HepG2 (cell line): ENCODE results near the gene TSC22D4. TPM values are rescaled to one million over a fixed set of nuclear protein-coding genes. Genes with fewer than 3 reads are reported as not detected.

Source experiments
- HNRNPL ChIP-seq: fragments of 200-400 bp; formaldehyde crosslinking; IDR thresholded peaks from 2 replicates; pipeline ENCODE4 v1.6.1; 2017; ENCODE audit warnings: mild to moderate bottlenecking, low read depth, low read length
- HOXA3 ChIP-seq: sonication (generic); formaldehyde crosslinking; IDR thresholded peaks from 2 replicates; pipeline ENCODE4 v1.5.0; 2020; ENCODE audit warnings: missing genetic modification reagents
- JUNB ChIP-seq: sonication (generic); formaldehyde crosslinking; IDR thresholded peaks from 2 replicates; pipeline ENCODE4 v1.8.0; 2022; ENCODE audit warnings: missing genetic modification reagents, mild to moderate bottlenecking, borderline replicate concordance
- KAT7 ChIP-seq: IDR thresholded peaks from 2 replicates; pipeline ENCODE4 v1.6.1; 2018; ENCODE audit warnings: borderline replicate concordance, missing compliant biosample characterization
- MEF2D ChIP-seq: sonication (generic); formaldehyde crosslinking; IDR thresholded peaks from 2 replicates; pipeline ENCODE4 v1.5.1; 2020; ENCODE audit warnings: mild to moderate bottlenecking, missing genetic modification reagents
- ZNF225 ChIP-seq: sonication (generic); formaldehyde crosslinking; IDR thresholded peaks from 2 replicates; pipeline ENCODE4 v1.4.0; 2020; ENCODE audit warnings: mild to moderate bottlenecking, missing genetic modification reagents
- ZNF235 ChIP-seq: sonication (generic); formaldehyde crosslinking; IDR thresholded peaks from 2 replicates; pipeline ENCODE4 v1.8.1; 2023; ENCODE audit warnings: mild to moderate bottlenecking, missing genetic modification reagents, borderline replicate concordance
- ZNF460 ChIP-seq: sonication (generic); formaldehyde crosslinking; IDR thresholded peaks from 2 replicates; pipeline ENCODE4 v1.5.1; 2020; ENCODE audit warnings: missing genetic modification reagents, mild to moderate bottlenecking, borderline replicate concordance
- ZNF605 ChIP-seq: sonication (generic); formaldehyde crosslinking; IDR thresholded peaks from 2 replicates; pipeline ENCODE4 v1.8.0; 2022; ENCODE audit warnings: mild to moderate bottlenecking, missing genetic modification reagents
- ZSCAN22 ChIP-seq: sonication (generic); formaldehyde crosslinking; IDR thresholded peaks from 2 replicates; pipeline ENCODE4 v1.4.0; 2020; ENCODE audit warnings: mild to moderate bottlenecking, missing genetic modification reagents
- polyA plus RNA-seq, 8 experiments: library from polyadenylated mRNA; depleted of rRNA in 3 of 8; stranded (reverse) in 7 of 8; unstranded in 1 of 8; fragments of >200 nt; fragmentation: Illumina TruSeq in 4 of 8; extraction: Trizol in 4 of 8; gene quantifications; 2 replicates each; pipeline versions ENCODE4 v1.2.1 to v1.2.3, GENCODE V29; 2011 to 2016; ENCODE audit warnings: low read depth in 4 of 8, missing spikeins in 1 of 8, mixed read lengths in 1 of 8; ENCODE audit not compliant: insufficient read depth in 1 of 8
- total RNA-seq, 5 experiments: library from RNA; depleted of rRNA; stranded (reverse); fragments of >200 nt; fragmentation: Illumina TruSeq; extraction: Trizol; gene quantifications; 2 replicates each; pipeline ENCODE4 v1.2.3, GENCODE V29; 2016; ENCODE audit warnings: low read depth in 1 of 5
- TF ChIP-seq, protein P1 (sequence below), 2 experiments: fragments of 450-650 bp in 1 of 2; sonication (generic) in 1 of 2; formaldehyde crosslinking in 1 of 2; IDR thresholded peaks; 2 replicates each; pipeline versions ENCODE4 v1.6.1 to v1.8.0; 2016 to 2022; ENCODE audit warnings: antibody characterized with exemption in 1 of 2, mild to moderate bottlenecking in 1 of 2, missing genetic modification reagents in 1 of 2
- TF ChIP-seq, protein P2 (sequence below): sonication (generic); formaldehyde crosslinking; IDR thresholded peaks from 2 replicates; pipeline ENCODE4 v1.4.0; 2020; ENCODE audit warnings: missing genetic modification reagents
- TF ChIP-seq, protein P3 (sequence below): sonication (generic); formaldehyde crosslinking; conservative IDR thresholded peaks from 2 replicates; pipeline ENCODE4 v1.8.0; 2022; ENCODE audit warnings: mild to moderate bottlenecking, moderate library complexity, missing genetic modification reagents
- TF ChIP-seq, protein P4 (sequence below): sonication (generic); formaldehyde crosslinking; IDR thresholded peaks from 2 replicates; pipeline ENCODE4 v1.5.0; 2020; ENCODE audit warnings: missing genetic modification reagents

TSC22D4 gene
- total and polyA plus RNA-seq, 2 of the 13 experiments (the other 11 are each of a cell fraction or from before 2014, with no cell fraction given): 7.7 to 8.7 TPM

DNA sequence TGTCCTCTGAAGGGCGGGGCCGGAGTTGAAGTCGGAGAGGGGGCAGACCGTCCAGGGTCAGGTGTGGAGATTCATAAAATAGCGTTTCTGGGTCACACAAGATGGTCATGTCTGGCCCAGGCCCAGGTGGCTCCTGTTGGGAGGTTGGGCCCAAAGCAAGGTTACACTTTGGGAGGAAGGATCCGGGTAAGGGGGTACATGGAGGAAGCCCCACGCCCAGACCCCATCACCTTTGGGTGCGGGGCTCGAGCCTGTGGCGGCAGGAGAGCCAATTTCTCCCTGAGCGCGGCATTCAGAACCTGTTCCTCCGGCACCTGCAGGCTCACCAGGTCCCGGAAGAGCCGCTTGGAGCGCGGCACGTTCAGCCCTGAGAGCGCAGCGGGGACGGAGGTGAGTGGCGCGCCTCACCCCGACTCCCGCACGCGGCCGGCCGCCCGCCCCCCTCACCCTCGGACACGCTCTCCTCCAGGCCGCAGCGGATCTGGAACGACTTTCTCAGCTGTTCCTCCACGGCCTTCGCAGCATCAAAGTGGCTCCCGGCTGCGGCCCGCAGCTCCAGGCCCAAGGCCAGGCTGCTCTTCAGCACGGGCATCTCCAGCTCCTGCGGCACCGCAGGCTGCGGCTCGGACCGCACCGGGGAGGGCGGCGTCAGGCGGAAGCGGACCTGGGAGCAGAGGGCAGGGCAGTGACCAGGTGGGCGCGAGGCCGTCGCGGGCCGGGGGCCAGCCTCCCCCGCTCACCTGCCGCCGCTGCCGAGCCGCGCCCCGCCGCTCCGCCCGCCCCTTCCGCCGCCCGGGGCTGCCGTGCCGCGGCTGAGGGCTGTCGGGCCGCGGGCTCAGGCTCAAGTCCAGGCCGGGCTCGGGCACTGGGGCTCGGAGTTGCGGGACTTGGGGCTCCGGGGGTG is 43.4 kb downstream of the TSC22D4 start (continued):
- TF ChIP-seq, protein P1, sequence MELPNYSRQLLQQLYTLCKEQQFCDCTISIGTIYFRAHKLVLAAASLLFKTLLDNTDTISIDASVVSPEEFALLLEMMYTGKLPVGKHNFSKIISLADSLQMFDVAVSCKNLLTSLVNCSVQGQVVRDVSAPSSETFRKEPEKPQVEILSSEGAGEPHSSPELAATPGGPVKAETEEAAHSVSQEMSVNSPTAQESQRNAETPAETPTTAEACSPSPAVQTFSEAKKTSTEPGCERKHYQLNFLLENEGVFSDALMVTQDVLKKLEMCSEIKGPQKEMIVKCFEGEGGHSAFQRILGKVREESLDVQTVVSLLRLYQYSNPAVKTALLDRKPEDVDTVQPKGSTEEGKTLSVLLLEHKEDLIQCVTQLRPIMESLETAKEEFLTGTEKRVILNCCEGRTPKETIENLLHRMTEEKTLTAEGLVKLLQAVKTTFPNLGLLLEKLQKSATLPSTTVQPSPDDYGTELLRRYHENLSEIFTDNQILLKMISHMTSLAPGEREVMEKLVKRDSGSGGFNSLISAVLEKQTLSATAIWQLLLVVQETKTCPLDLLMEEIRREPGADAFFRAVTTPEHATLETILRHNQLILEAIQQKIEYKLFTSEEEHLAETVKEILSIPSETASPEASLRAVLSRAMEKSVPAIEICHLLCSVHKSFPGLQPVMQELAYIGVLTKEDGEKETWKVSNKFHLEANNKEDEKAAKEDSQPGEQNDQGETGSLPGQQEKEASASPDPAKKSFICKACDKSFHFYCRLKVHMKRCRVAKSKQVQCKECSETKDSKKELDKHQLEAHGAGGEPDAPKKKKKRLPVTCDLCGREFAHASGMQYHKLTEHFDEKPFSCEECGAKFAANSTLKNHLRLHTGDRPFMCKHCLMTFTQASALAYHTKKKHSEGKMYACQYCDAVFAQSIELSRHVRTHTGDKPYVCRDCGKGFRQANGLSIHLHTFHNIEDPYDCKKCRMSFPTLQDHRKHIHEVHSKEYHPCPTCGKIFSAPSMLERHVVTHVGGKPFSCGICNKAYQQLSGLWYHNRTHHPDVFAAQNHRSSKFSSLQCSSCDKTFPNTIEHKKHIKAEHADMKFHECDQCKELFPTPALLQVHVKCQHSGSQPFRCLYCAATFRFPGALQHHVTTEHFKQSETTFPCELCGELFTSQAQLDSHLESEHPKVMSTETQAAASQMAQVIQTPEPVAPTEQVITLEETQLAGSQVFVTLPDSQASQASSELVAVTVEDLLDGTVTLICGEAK (IDR thresholded peaks at IDR 0.05): no peak
- TF ChIP-seq, protein P1 (CRISPR knock-in tag; IDR thresholded peaks at IDR 0.05): no peak
- TF ChIP-seq ZSCAN22 (CRISPR knock-in tag) (no peak), JUNB (CRISPR knock-in tag) (no peak), HOXA3 (CRISPR knock-in tag) (peak; percentile 30; the same call in 1 of the 2 replicates), MEF2D (no peak), KAT7 (CRISPR knock-in tag) (peak; percentile 85; the same call in 1 of the 2 replicates), ZNF235 (CRISPR knock-in tag) (no peak), ZNF225 (CRISPR knock-in tag) (no peak; the same call in 1 of the 2 replicates), ZNF605 (no peak), HNRNPL (0 out of 2 replicates have a peak, but pooled peaks have one; percentile 47), ZNF460 (CRISPR knock-in tag) (no peak)
- TF ChIP-seq, protein P2, sequence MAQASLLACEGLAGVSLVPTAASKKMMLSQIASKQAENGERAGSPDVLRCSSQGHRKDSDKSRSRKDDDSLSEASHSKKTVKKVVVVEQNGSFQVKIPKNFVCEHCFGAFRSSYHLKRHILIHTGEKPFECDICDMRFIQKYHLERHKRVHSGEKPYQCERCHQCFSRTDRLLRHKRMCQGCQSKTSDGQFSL: no peak
- TF ChIP-seq, protein P3, sequence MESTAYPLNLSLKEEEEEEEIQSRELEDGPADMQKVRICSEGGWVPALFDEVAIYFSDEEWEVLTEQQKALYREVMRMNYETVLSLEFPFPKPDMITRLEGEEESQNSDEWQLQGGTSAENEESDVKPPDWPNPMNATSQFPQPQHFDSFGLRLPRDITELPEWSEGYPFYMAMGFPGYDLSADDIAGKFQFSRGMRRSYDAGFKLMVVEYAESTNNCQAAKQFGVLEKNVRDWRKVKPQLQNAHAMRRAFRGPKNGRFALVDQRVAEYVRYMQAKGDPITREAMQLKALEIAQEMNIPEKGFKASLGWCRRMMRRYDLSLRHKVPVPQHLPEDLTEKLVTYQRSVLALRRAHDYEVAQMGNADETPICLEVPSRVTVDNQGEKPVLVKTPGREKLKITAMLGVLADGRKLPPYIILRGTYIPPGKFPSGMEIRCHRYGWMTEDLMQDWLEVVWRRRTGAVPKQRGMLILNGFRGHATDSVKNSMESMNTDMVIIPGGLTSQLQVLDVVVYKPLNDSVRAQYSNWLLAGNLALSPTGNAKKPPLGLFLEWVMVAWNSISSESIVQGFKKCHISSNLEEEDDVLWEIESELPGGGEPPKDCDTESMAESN (CRISPR knock-in tag): peak; percentile 65
- TF ChIP-seq, protein P4, sequence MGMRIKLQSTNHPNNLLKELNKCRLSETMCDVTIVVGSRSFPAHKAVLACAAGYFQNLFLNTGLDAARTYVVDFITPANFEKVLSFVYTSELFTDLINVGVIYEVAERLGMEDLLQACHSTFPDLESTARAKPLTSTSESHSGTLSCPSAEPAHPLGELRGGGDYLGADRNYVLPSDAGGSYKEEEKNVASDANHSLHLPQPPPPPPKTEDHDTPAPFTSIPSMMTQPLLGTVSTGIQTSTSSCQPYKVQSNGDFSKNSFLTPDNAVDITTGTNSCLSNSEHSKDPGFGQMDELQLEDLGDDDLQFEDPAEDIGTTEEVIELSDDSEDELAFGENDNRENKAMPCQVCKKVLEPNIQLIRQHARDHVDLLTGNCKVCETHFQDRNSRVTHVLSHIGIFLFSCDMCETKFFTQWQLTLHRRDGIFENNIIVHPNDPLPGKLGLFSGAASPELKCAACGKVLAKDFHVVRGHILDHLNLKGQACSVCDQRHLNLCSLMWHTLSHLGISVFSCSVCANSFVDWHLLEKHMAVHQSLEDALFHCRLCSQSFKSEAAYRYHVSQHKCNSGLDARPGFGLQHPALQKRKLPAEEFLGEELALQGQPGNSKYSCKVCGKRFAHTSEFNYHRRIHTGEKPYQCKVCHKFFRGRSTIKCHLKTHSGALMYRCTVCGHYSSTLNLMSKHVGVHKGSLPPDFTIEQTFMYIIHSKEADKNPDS: no peak
